ENCODE measurements around the gene PCSK1N. TPM values are rescaled to one million over a fixed set of nuclear protein-coding genes. Genes with fewer than 3 reads are reported as not detected.
"Not testable (repeated sequence)": the region's sequence is repeated elsewhere in the genome, so short reads cannot be mapped to it uniquely, and the experiment has no call there.

Gene PCSK1N
- total RNA-seq, 1 experiment from 2014 or later = 28.7 TPM

GRCh38 chrX:48823053-48823452, 12.4 kb downstream of the PCSK1N start:
- DNase-seq (ENCODE audit: low read depth) = no peak

- not testable (repeated sequence) for DNase-seq (ENCODE audit: low read depth)
These were observed 16.0 kb downstream of the PCSK1N start for GRCh38 chrX:48819394-48819793.

- DNase-seq (ENCODE audit: low read depth) = no peak
These were observed 16.5 kb downstream of the PCSK1N start for GRCh38 chrX:48818866-48819265.

GRCh38 chrX:48818098-48818497, 17.3 kb downstream of the PCSK1N start:
- no peak for DNase-seq (ENCODE audit: low read depth)

GRCh38 chrX:48816014-48816810, 19.2 kb downstream of the PCSK1N start:
- DNase-seq (ENCODE audit: low read depth) = no peak

- no peak for DNase-seq (ENCODE audit: low read depth)
These were observed 20.1 kb downstream of the PCSK1N start for GRCh38 chrX:48815266-48815665.

GRCh38 chrX:48814722-48815121, 20.7 kb downstream of the PCSK1N start:
- DNase-seq (ENCODE audit: low read depth) = no peak

GRCh38 chrX:48813644-48814043, 21.8 kb downstream of the PCSK1N start:
- DNase-seq (ENCODE audit: low read depth) = no peak

- DNase-seq (ENCODE audit: low read depth) = no peak
These were observed 29.3 kb downstream of the PCSK1N start for GRCh38 chrX:48806081-48806480.

- DNase-seq (ENCODE audit: low read depth) = no peak
These were observed 32.6 kb downstream of the PCSK1N start for GRCh38 chrX:48802905-48803200.

- peak; percentile 83 for DNase-seq (ENCODE audit: low read depth)
These were observed 33.1 kb downstream of the PCSK1N start for GRCh38 chrX:48802089-48802904.

GRCh38 chrX:48801280-48802088, 33.9 kb downstream of the PCSK1N start, which contains the start of gene HDAC6:
HDAC6 (plus strand) TSS chrX:48802067; CDS start chrX:48802693, 626 bp downstream.
- DNase-seq (ENCODE audit: low read depth) = peak; percentile 98

- no peak for DNase-seq (ENCODE audit: low read depth)
These were observed 34.7 kb downstream of the PCSK1N start for GRCh38 chrX:48800574-48801279.

- DNase-seq (ENCODE audit: low read depth) = no peak
These were observed 37.1 kb downstream of the PCSK1N start for GRCh38 chrX:48798318-48798717.

- peak; percentile 66 for DNase-seq (ENCODE audit: low read depth)
These were observed 40.4 kb downstream of the PCSK1N start for GRCh38 chrX:48794911-48795515.

- DNase-seq (ENCODE audit: low read depth) = no peak
These were observed 41.0 kb downstream of the PCSK1N start for GRCh38 chrX:48794340-48794910.

GRCh38 chrX:48793935-48794334, 41.5 kb downstream of the PCSK1N start:
- DNase-seq (ENCODE audit: low read depth) = no peak

GRCh38 chrX:48792219-48792618, 43.2 kb downstream of the PCSK1N start:
- no peak for DNase-seq (ENCODE audit: low read depth)

GRCh38 chrX:48791063-48791820, 44.2 kb downstream of the PCSK1N start:
- no peak for DNase-seq (ENCODE audit: low read depth)

GRCh38 chrX:48790477-48790876, 44.9 kb downstream of the PCSK1N start:
- no peak for DNase-seq (ENCODE audit: low read depth)
